IPS DF 4.7 (cell line): Measurements from ENCODE around the gene PLEKHJ1.

ENCODE experiments used
- DNase-seq: peaks from one replicate; pipeline ENCODE4 v3.0.0-alpha.2; 2013; ENCODE audit warnings: low spot score; ENCODE audit errors: extremely low read depth

Gene PLEKHJ1

GRCh38 chr19:2269244-2270156, 33.4 kb upstream of the PLEKHJ1 start:
- DNase-seq = no peak

GRCh38 chr19:2268861-2269243, 32.7 kb upstream of the PLEKHJ1 start:
- DNase-seq = no peak

GRCh38 chr19:2268480-2268830, 32.3 kb upstream of the PLEKHJ1 start:
- no peak for DNase-seq

GRCh38 chr19:2266183-2266993, 30.3 kb upstream of the PLEKHJ1 start:
- no peak for DNase-seq

- no peak for DNase-seq
Observed at GRCh38 chr19:2261438-2262172, 25.5 kb upstream of the PLEKHJ1 start.

- no peak for DNase-seq
Observed at GRCh38 chr19:2260341-2260805, 24.2 kb upstream of the PLEKHJ1 start.

- DNase-seq = no peak
Observed at GRCh38 chr19:2259336-2259735, 23.2 kb upstream of the PLEKHJ1 start.

GRCh38 chr19:2255982-2256685, 20.0 kb upstream of the PLEKHJ1 start, which contains the start of gene JSRP1:
Gene JSRP1, minus strand, starts transcription at chr19:2256417. Its CDS starts 1,103 bp downstream, at chr19:2255314.
- DNase-seq = no peak

- no peak for DNase-seq
Observed at GRCh38 chr19:2255112-2255845, 19.1 kb upstream of the PLEKHJ1 start.

- no peak for DNase-seq
Observed at GRCh38 chr19:2254064-2254872, 18.1 kb upstream of the PLEKHJ1 start.

GRCh38 chr19:2253106-2254063, 17.3 kb upstream of the PLEKHJ1 start:
- DNase-seq = no peak

- DNase-seq = no peak
Observed at GRCh38 chr19:2252797-2253105, 16.6 kb upstream of the PLEKHJ1 start.

GRCh38 chr19:2252055-2252796, 16.1 kb upstream of the PLEKHJ1 start:
- DNase-seq = no peak

GRCh38 chr19:2251106-2252054, 15.3 kb upstream of the PLEKHJ1 start:
- no peak for DNase-seq

GRCh38 chr19:2250766-2251105, 14.6 kb upstream of the PLEKHJ1 start:
- DNase-seq = no peak

- DNase-seq = no peak
Observed at GRCh38 chr19:2249880-2250765, 14.0 kb upstream of the PLEKHJ1 start.
